ENCODE results near the gene ZNF254.

DNA sequence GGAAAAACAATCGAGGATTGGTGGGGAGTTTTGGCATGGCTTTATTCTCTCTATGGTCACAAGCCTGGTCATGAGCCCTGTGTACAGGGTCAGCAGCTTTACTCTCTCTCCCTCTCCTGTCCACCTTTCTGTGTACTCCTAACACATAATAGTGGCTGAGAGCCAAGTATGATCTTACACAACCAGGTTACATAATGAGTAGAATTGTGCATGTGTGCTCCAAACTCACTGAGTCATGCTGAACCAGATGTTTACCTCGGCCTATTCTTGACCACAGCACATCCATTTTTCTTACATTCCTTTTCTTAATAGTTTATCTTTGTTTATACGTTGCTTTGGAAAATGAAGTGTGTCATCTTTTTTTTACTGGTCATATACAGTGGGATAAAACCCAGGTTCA, 53.1 kb downstream of the ZNF254 start:
- TF ChIP-seq CTCF (IDR thresholded peaks at IDR 0.05) (no peak), POLR2AphosphoS5 (IDR thresholded peaks at IDR 0.05) (peak in 1 of 3 donors; percentile 52)
